Measurements from ENCODE around the gene PTGES2. TPM values are rescaled to one million over a fixed set of nuclear protein-coding genes. Genes with fewer than 3 reads are reported as not detected.
A peak's percentile ranks its signal among the peaks of the same experiment; 100 is the strongest.

Gene PTGES2
- total RNA-seq, 2 experiments from 2014 or later, result 51.0 to 56.4 TPM

- no peak overlapping the region for H3K4me3 Mint-ChIP-seq
- ATAC-seq, result no peak
- H3K27ac Mint-ChIP-seq, result no peak overlapping the region
- DNase-seq, result no peak
- H3K27me3 Mint-ChIP-seq, result no peaks in the 10 kb centered on the region
- H3K9me3 Mint-ChIP-seq (ENCODE audit: low read depth), result no peaks in the 10 kb centered on the region
- no peaks in the 10 kb centered on the region for H3K4me1 Mint-ChIP-seq
- CTCF ChIA-PET, result interaction anchor here (1.0 kb wide), 1 partner anchor 11 kb away, joined by 3 read pairs; no protein-coding TSS in a partner anchor
- no peaks in the 10 kb centered on the region for H3K36me3 Mint-ChIP-seq
Measured at GRCh38 chr9:128150594-128151308, 23.2 kb upstream of the PTGES2 start.

GRCh38 chr9:128149951-128150593 is 22.5 kb upstream of the PTGES2 start:
- no peak for ATAC-seq
- Mint-ChIP-seq H3K9me3 (ENCODE audit: low read depth) (no peaks in the 10 kb centered on the region), H3K4me1 (no peaks in the 10 kb centered on the region), H3K27me3 (no peaks in the 10 kb centered on the region), H3K36me3 (no peaks in the 10 kb centered on the region), H3K4me3 (no peak overlapping the region), H3K27ac (no peak overlapping the region)
- no peak for DNase-seq
- CTCF ChIA-PET, result no interaction called here

DNA sequence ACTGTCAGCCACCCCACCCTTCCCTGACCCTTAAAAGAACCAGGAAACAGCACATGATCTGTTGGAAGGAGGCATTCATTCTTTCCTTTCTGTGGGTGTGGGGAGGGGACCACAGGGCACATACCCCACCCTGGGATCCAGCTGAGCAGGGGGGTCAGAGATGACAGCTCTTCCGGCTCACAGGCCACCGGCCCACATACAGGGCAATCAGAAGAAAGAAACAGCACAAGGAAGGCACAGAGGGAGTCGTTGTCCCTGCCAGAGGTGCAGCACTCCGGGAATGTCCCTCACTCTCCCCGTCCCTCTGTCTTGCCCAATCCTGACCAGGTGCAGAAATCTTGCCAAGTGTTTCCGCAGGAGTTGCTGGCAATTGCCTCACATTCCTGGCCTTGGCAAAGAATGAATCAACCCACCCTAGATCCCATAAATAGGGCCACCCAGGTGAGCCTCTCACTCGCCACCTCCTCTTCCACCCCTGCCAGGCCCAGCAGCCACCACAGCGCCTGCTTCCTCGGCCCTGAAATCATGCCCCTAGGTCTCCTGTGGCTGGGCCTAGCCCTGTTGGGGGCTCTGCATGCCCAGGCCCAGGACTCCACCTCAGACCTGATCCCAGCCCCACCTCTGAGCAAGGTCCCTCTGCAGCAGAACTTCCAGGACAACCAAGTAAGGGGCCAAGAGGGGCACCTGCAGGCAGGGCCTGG is 21.6 kb upstream of the PTGES2 start, which contains the start of gene LCN2:
LCN2 (plus strand) TSS at position 453 of the 701 bp plus-strand sequence; CDS start at position 526, 73 bp downstream.
- H3K4me3 Mint-ChIP-seq, result no peak within 1 kb of the TSS
- no peak within 1 kb of the TSS for H3K27ac Mint-ChIP-seq
- no peak for ATAC-seq
- no peaks in the 10 kb centered on the region for H3K9me3 Mint-ChIP-seq (ENCODE audit: low read depth)
- CTCF ChIA-PET, result no interaction called here
- no peaks in the 10 kb centered on the region for H3K36me3 Mint-ChIP-seq
- no peak for DNase-seq
- H3K27me3 Mint-ChIP-seq, result no peaks in the 10 kb centered on the region
- no peaks in the 10 kb centered on the region for H3K4me1 Mint-ChIP-seq

DNA sequence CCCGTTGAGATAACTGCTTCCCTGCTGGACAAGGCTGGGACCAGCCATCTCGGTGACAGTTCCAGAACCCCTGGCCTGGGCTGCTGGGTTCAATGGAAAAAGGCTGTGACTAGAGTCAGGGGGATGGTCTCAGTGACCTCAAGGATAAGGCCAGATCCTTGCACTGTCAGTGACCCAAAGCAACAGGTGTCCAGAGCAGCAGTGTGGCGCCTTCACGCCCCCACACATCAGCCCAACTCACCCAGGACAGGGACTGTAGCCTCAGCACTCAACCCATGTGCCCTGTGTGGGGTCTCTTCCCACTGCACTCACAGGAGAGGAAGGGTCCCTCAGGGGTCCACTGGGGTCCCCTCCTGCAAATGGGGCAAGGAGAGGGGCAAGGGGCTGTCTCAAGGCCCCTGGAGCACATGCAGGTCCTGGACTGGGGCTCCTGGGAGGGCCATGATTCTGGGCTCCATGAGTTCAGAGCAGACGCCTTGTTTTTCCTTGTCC is 21.0 kb upstream of the PTGES2 start:
- H3K4me1 Mint-ChIP-seq, result peaks cover 2% of the 10 kb centered on the region
- CTCF ChIA-PET, result interaction anchor here (1.0 kb wide), 1 partner anchor 31 kb away, joined by 3 read pairs; no protein-coding TSS in a partner anchor
- H3K4me3 Mint-ChIP-seq, result no peak overlapping the region
- no peaks in the 10 kb centered on the region for H3K36me3 Mint-ChIP-seq
- no peaks in the 10 kb centered on the region for H3K9me3 Mint-ChIP-seq (ENCODE audit: low read depth)
- no peak overlapping the region for H3K27ac Mint-ChIP-seq
- H3K27me3 Mint-ChIP-seq, result no peaks in the 10 kb centered on the region
- ATAC-seq, result no peak
- no peak for DNase-seq

DNA sequence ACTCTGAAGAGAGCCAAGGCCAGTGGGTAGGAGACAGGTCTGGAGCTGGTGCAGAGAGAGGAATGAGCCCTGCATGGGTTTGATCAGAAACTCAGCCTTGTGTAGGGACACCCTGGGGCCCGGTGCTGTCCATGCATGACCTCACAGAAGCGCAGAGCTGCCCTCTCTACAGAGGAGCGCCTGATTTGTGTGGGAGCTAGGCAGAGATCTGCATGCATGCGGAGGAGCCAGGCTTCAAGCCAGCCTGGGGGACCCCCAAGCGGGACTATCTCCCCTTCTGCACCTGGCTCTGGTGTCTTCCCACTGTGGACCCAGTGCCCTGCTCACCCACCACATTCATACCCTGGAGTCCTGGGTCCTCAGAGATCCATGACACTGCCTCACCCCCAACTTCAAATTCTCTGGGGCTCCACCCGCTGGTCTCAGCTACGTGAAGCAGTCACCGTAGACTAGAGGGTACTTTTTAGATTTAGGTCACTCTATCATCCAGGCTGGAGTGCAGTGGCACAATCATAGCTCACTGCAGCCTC is 19.1 kb upstream of the PTGES2 start:
- no peaks in the 10 kb centered on the region for H3K27me3 Mint-ChIP-seq
- DNase-seq, result no peak
- no peaks in the 10 kb centered on the region for H3K36me3 Mint-ChIP-seq
- H3K4me1 Mint-ChIP-seq, result peaks cover 12% of the 10 kb centered on the region
- H3K4me3 Mint-ChIP-seq, result no peak overlapping the region
- no peak for ATAC-seq
- no peaks in the 10 kb centered on the region for H3K9me3 Mint-ChIP-seq (ENCODE audit: low read depth)
- CTCF ChIA-PET, result no interaction called here
- no peak overlapping the region for H3K27ac Mint-ChIP-seq

DNA sequence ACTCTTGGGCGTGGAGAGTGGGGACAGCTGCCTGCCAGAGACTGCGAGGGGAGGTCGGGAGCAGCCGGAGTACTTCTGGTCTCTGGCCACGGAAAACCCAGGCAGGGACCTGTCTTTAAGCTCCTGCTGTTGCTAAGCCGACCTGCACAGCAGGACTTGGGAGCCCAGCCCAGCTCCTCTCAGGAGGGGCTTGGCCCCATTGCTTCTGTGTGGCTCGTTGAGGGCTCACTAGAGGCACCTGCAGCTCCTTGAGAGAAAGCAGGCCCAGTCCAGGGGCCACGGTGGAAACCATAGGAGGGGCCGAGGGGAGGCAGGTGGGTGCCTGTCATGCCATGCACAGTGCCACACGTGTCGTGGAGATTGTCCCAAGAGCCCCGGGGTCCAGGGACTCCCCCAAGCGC is 18.4 kb upstream of the PTGES2 start:
- Mint-ChIP-seq H3K4me3 (no peak overlapping the region), H3K4me1 (peaks cover 12% of the 10 kb centered on the region), H3K27ac (no peak overlapping the region), H3K9me3 (ENCODE audit: low read depth) (no peaks in the 10 kb centered on the region), H3K27me3 (no peaks in the 10 kb centered on the region), H3K36me3 (no peaks in the 10 kb centered on the region)
- DNase-seq (no peak), ATAC-seq (no peak)
- CTCF ChIA-PET, result interaction anchor here (0.6 kb wide), 1 partner anchor 91 kb away, joined by 4 read pairs; no protein-coding TSS in a partner anchor

GRCh38 chr9:128145536-128145935 is 18.0 kb upstream of the PTGES2 start:
- CTCF ChIA-PET, result interaction anchor here (0.6 kb wide), 1 partner anchor 91 kb away, joined by 4 read pairs; no protein-coding TSS in a partner anchor

DNA sequence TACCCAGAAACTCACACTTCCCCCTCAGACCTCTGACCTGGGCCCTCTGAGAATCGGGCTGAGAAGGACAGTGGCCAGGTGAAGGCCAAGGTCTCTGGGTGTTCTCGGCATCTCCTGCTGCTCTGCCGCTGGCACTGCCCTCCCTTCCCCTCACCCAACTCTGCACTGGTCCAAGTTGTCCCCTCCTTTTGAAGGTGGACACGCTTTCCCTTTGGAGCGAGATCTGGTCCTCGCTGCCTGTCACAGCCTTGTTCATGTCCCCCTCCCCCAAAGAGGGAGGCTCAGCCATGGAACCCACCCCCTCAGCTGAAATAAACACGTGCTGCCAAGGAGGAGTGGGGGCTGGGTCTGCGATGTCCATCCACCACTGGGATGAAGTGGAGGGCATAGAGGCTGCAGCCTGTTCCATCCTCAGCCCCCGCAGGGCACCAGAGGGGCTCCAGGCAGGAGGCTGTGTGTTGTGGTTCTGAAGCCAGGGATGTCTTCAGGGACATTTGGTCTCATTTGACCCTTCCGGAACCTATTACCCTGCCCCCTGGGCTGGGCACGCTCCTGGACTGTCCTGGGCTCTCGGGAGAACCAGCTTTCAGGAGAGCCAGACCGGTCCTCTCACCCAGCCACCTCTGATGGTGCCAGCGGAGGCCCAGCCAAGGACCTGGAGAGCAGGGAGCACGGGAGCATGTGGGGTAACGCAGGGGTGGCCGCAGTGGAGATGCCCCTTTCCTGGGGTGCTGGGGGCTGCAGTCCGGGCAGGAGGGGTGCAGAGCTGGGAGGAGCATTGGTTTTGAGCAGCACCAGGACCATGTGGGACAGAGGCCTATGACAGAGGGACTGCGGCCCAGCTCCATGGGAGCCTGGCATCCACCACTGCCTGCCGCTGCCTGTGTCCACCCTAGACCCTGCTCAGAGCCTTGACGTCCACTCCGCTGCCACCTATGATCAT is 17.0 kb upstream of the PTGES2 start:
- no peaks in the 10 kb centered on the region for H3K9me3 Mint-ChIP-seq (ENCODE audit: low read depth)
- ATAC-seq, result no peak
- H3K4me3 Mint-ChIP-seq, result no peak overlapping the region
- H3K36me3 Mint-ChIP-seq, result no peaks in the 10 kb centered on the region
- H3K27ac Mint-ChIP-seq, result no peak overlapping the region
- no peaks in the 10 kb centered on the region for H3K27me3 Mint-ChIP-seq
- no peak for DNase-seq
- H3K4me1 Mint-ChIP-seq, result peaks cover 12% of the 10 kb centered on the region
- CTCF ChIA-PET, result interaction anchor here (1.6 kb wide), 1 partner anchor 16 kb away, joined by 6 read pairs; no protein-coding TSS in a partner anchor

More at GRCh38 chr9:128145536-128145935, 18.0 kb upstream of the PTGES2 start:
- H3K36me3 Mint-ChIP-seq, result no peaks in the 10 kb centered on the region
- no peaks in the 10 kb centered on the region for H3K9me3 Mint-ChIP-seq (ENCODE audit: low read depth)
- H3K27me3 Mint-ChIP-seq, result no peaks in the 10 kb centered on the region
- H3K27ac Mint-ChIP-seq, result no peak overlapping the region
- H3K4me3 Mint-ChIP-seq, result no peak overlapping the region
- no peak for DNase-seq
- ATAC-seq, result no peak
- H3K4me1 Mint-ChIP-seq, result peaks cover 12% of the 10 kb centered on the region

GRCh38 chr9:128143525-128144238 is 16.2 kb upstream of the PTGES2 start:
- H3K4me3 Mint-ChIP-seq, result no peak overlapping the region
- no peaks in the 10 kb centered on the region for H3K9me3 Mint-ChIP-seq (ENCODE audit: low read depth)
- no peaks in the 10 kb centered on the region for H3K36me3 Mint-ChIP-seq
- H3K27me3 Mint-ChIP-seq, result no peaks in the 10 kb centered on the region
- peaks cover 12% of the 10 kb centered on the region for H3K4me1 Mint-ChIP-seq
- CTCF ChIA-PET, result interaction anchor here (1.6 kb wide), 1 partner anchor 15 kb away, joined by 6 read pairs; no protein-coding TSS in a partner anchor
- H3K27ac Mint-ChIP-seq, result no peak overlapping the region
- ATAC-seq (no peak), DNase-seq (no peak)

DNA sequence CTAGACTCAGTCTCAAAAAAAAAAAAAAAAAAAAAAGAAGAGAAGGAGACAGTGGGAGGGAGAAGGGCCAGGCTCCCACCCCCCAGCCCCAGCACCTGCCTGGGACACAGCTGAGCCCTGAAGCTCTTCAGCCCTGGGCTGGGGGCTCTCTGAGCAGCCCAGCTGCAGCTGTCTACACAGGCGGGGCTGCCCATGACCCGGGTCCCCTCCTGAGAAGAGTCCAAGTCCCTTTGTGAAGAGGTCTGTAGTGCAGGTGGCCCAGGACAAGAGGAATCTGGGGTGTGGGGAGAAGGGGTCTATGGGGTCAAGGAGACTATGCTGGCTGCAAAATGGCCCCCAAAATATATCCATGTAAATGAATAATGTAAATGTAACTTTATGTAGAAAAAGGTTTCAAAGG is 15.1 kb upstream of the PTGES2 start:
- DNase-seq (no peak), ATAC-seq (no peak)
- CTCF ChIA-PET, result interaction anchor here (1.0 to 1.6 kb wide), 3 partner anchors 14 to 59 kb away, joined by 4 to 6 read pairs (median 5); no protein-coding TSS in a partner anchor
- Mint-ChIP-seq H3K4me3 (no peak overlapping the region), H3K27ac (no peak overlapping the region), H3K9me3 (ENCODE audit: low read depth) (no peaks in the 10 kb centered on the region), H3K4me1 (peaks cover 12% of the 10 kb centered on the region), H3K36me3 (no peaks in the 10 kb centered on the region), H3K27me3 (no peaks in the 10 kb centered on the region)

DNA sequence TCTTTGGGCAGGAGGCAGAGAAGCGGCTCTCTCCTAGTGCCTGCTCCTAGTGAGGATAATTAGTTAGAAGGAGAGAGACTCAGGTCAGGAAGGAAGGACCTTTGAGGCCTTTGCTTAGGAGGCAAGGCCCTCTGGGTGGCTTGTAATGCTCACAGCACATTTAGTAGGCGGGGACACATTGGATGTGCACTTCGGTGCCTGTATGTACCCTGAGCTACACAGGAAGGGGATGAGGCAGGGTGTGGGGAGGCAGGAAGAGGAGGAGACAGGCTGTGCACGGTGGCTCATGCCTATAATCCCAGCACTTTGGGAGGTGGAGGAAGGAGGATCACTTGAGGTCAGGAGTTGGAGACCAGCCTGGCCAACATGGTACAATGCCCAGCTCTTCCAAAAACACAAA is 14.5 kb upstream of the PTGES2 start:
- peak; percentile 71 for ATAC-seq
- no peak overlapping the region for H3K27ac Mint-ChIP-seq

GRCh38 chr9:128141604-128142003 is 14.1 kb upstream of the PTGES2 start:
- no peak for DNase-seq
- no peak for ATAC-seq
- Mint-ChIP-seq H3K9me3 (ENCODE audit: low read depth) (no peaks in the 10 kb centered on the region), H3K27me3 (no peaks in the 10 kb centered on the region), H3K4me1 (peaks cover 12% of the 10 kb centered on the region), H3K27ac (no peak overlapping the region), H3K36me3 (no peaks in the 10 kb centered on the region), H3K4me3 (no peak overlapping the region)
- CTCF ChIA-PET, result interaction anchor here (0.6 to 1.4 kb wide), 3 partner anchors 24 to 60 kb away, joined by 3 to 5 read pairs (median 4); no protein-coding TSS in a partner anchor

More for the DNA sequence above, 14.5 kb upstream of the PTGES2 start:
- Mint-ChIP-seq H3K4me3 (no peak overlapping the region), H3K27me3 (no peaks in the 10 kb centered on the region), H3K36me3 (no peaks in the 10 kb centered on the region), H3K4me1 (peaks cover 12% of the 10 kb centered on the region), H3K9me3 (ENCODE audit: low read depth) (no peaks in the 10 kb centered on the region)
- DNase-seq, result no peak
- CTCF ChIA-PET, result interaction anchor here (0.6 to 1.4 kb wide), 3 partner anchors 24 to 60 kb away, joined by 3 to 5 read pairs (median 4); no protein-coding TSS in a partner anchor
